Left forelimb (tissue), 1 donor: ENCODE results near the gene APLP1.
"Not testable (repeated sequence)": the region's sequence is repeated elsewhere in the genome, so short reads cannot be mapped to it uniquely, and the experiment has no call there.

ENCODE experiments used
- DNase-seq: peaks from one replicate; pipeline ENCODE4 v3.0.0-alpha.2; 2018; ENCODE audit warnings: low spot score

APLP1 gene

DNA sequence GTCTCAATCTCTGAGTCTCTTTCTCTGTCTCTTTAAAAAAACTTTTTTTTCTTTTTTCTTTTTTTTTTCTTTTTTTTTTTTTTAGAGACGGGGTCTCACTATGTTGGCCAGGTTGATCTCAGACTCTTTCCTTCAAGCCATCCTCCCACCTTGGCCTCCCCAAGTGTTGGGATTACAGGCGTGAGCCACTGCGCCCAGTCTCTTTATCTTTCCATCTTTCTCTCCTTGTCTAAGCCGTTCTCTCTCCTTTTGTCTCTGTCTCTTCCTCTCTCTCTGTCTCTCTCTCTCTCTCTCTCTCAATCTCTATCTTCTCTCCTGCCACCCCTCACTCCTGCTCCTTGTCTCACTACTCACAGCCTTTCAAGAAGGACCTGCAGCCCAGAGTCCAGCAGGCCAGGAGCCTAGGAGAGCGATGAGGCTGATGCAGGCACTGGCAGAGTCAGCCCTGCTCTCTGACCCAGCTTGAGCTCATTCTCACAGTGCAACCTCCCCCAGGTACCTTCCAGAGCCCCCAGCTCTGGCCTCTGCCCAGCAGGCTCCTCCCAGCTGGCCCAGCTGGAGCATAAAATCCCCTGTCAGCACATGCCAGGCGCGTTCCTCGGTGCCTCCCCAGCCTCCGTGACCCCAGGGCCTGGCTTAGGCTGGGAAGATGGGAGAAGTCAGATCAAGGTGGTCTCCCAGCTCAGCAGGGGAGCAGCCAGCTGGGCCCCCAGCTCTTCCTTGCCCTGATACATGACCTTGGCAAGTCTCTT, 16.2 kb upstream of the APLP1 start, which contains the start of gene NPHS1:
Gene NPHS1 (minus strand): TSS at position 476 of the 752 bp plus-strand sequence. CDS start 667 bp downstream, outside the sequence.
- no peak for DNase-seq

DNA sequence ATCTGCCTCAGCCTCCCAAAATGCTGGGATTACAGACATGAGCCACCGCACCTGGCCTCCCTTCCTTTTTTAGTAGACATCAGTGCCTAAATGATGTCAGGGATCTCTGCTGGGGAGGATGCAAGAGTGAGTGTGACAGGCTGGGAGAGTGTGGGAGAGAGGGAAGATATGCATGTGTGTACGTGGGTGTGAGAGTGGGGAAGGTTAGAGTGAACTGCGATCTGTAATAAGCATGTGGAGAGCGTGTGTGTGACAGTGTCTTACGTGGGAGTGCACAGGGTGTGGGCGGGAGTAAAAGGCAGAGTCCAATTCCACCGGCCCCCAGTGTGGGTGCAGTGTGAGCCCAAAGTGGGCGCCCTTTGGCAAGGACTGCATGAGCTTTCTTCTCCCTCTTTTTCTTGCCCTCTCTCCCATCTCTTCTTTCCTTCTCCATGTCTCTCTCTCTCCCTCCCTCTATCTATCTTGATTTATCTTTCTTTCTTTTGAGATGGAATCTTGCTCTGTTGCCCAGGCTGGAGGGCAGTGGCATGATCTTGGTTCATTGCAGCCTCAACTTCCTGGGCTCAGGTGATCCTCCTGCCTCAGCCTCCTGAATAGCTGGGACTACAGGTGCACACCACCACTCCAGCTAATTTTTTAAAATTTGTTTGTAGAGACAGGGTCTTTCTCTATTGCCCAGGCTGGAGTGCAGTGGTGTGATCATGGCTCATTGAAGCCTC, 15.2 kb upstream of the APLP1 start:
- DNase-seq: no peak

DNA sequence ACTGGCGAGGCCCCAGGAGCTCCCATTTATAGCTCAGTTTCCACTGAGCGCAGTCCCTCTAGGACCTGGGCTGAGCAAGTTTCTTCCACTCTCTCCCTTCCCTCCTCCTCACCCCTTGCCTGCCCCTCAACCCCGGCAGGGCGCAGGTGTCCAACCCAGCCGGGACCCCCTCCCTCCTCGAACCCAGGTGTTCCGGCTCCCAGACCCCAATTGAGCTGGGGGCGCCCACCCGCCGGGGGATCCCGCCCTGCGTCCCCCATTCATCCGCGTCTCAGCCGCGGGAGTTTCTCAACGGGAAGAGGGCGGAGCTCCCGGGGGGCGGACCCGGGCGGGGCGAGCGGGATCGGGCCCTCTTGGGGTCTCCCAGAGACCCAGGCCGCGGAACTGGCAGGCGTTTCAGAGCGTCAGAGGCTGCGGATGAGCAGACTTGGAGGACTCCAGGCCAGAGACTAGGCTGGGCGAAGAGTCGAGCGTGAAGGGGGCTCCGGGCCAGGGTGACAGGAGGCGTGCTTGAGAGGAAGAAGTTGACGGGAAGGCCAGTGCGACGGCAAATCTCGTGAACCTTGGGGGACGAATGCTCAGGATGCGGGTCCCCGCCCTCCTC, 11.7 kb upstream of the APLP1 start, which contains the start of gene KIRREL2:
Gene KIRREL2 (plus strand): TSS at position 366 of the 604 bp plus-strand sequence. CDS start 209 bp downstream, at position 575.
- no peak for DNase-seq

DNA sequence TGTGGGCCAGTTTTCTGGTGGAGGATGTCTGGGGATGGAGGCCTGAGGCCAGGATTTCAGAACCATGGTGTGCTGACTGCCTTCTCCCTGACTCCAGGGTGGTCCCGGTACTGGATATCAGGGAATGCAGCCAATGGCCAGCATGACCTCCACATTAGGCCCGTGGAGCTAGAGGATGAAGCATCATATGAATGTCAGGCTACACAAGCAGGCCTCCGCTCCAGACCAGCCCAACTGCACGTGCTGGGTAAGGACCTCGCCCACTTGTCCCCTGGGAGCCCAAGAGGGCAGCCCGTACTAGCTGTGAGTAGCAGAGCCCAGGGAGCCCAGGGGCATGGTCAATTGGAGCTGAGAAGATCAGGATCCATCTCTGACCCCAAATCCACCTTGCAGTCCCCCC, 10.1 kb upstream of the APLP1 start:
- no peak for DNase-seq

DNA sequence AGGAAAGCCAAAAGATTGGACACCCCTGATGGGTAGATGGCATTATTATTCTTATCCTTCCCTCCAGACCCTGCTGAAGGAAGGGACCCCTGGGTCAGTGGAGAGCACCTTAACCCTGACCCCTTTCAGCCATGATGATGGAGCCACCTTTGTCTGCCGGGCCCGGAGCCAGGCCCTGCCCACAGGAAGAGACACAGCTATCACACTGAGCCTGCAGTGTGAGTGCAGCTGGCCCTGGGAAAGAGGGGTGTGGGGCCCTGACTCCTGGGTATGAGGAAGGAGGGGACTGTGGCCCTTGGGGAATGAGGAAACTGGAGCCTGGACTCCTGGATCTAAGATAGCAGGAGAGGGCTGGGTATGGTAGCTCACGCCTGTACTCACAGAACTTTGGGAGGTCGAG, 9.0 kb upstream of the APLP1 start:
- no peak for DNase-seq

DNA sequence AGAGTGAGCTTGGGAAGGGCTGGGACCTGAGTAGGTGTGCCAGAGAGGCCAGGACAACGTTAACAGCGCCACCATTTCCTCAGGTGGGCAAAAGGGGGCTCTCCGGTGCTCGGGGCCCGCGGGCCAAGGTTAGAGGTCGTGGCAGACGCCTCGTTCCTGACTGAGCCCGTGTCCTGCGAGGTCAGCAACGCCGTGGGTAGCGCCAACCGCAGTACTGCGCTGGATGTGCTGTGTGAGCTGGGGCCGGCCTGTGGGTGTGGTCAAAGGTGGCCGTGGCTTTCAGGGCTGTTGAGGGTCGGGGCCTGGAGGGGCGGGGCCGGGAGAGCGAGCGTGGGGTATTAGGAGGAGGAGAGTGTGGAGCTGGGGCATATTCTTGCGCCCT, 7.9 kb upstream of the APLP1 start:
- no peak for DNase-seq

DNA sequence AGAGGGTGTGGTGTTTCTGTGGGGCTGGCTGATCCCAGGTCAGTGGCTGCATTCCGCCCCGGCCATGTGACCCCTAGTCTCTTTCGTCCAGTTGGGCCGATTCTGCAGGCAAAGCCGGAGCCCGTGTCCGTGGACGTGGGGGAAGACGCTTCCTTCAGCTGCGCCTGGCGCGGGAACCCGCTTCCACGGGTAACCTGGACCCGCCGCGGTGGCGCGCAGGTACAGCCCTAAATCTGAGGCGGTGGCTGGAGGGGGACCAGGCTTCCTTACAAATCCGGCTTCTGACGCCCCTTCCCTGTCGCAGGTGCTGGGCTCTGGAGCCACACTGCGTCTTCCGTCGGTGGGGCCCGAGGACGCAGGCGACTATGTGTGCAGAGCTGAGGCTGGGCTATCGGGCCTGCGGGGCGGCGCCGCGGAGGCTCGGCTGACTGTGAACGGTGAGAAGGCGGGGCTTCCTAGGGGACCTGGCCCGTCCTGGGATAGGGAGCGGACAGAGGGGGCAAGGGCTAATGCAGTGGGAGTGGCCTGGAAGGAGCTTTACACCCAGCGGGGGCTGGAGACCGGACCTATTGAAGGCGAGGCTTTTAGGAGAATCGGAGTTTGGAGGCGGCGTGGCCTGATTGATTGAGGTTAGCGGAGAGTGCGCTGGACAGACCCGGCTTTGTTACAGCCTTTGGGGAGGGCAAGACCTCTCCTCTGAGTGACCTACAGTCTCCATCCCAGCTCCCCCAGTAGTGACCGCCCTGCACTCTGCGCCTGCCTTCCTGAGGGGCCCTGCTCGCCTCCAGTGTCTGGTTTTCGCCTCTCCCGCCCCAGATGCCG, 7.3 kb upstream of the APLP1 start:
- DNase-seq: no peak

DNA sequence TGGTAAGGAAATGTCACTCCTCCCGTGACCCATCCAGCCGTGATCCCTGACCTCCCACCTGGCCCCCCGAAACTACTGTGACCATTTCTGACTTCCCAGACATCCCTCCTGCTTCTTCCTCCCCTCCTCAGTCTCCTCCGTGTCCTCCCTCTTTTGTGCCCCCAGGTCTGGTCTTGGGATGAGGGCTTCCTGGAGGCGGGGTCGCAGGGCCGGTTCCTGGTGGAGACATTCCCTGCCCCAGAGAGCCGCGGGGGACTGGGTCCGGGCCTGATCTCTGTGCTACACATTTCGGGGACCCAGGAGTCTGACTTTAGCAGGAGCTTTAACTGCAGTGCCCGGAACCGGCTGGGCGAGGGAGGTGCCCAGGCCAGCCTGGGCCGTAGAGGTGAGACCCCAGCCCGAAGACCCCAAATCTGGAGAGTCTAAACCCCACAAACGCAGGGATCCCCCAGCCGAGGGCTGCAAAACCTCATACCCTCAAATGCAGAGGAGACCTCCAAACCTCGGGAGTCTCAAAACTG, 6.7 kb upstream of the APLP1 start:
- DNase-seq: no peak

DNA sequence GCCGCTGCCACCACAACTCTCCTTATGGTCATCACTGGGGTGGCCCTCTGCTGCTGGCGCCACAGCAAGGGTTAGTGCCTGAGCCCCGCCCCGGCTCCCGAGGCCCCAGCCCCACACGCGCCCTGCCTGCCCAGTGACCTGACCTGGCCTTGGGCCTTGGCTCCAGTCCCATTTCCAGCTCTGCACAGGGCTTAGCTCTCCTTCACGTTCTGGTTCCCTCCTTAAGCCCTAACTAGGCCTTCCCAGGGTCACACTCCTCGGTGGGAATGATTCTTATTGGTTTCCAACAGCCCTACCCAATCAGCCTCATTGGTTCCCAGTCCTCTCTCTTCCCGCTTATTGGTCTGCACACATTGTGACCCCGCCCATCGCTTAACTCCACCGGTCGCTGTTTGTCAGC, 5.8 kb upstream of the APLP1 start:
- DNase-seq: no peak

DNA sequence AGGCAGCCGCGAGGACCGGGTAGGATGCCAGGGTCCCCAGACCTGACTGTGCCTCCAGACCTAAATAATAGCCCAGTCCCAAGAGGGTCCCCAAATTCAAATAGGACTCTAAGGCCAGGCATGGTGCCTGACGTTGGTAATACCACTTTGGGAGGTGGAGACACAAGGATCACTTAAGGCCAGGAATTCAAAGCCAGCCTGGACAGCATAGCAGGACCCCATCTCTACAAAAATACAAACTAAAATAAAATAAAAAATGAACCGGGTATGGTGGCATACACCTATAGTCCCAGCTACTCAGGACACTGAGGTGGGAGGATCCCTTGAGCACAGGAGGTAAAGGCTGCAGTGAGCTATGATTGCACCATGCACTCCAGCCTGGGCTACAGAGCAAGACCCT, 5.4 kb upstream of the APLP1 start:
- no peak for DNase-seq

DNA sequence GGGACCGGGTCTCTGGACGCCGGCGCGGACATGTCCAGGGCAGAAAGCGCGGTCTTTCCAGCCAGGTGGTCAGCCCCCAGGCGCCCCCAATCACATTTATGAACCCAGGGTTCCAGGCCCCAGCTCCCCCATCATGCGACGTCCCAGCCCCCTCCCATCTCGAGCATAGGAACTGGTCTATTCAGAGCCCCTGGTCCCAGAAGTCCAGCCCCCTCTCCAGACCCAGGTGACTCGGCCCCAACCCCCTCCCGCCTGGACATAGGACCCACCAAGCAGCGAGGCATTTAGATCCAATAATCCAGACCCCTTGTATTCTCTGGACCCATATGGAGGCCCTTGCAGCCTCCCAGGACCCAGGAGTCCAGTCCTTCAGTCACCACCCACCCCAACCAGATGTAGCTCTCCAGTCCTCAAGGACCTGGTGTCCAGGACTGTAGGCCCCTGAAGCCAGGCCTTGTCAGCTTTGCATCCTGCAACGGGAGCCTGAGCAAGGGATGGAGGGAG, 501 bp downstream of the APLP1 start:
- no peak for DNase-seq

DNA sequence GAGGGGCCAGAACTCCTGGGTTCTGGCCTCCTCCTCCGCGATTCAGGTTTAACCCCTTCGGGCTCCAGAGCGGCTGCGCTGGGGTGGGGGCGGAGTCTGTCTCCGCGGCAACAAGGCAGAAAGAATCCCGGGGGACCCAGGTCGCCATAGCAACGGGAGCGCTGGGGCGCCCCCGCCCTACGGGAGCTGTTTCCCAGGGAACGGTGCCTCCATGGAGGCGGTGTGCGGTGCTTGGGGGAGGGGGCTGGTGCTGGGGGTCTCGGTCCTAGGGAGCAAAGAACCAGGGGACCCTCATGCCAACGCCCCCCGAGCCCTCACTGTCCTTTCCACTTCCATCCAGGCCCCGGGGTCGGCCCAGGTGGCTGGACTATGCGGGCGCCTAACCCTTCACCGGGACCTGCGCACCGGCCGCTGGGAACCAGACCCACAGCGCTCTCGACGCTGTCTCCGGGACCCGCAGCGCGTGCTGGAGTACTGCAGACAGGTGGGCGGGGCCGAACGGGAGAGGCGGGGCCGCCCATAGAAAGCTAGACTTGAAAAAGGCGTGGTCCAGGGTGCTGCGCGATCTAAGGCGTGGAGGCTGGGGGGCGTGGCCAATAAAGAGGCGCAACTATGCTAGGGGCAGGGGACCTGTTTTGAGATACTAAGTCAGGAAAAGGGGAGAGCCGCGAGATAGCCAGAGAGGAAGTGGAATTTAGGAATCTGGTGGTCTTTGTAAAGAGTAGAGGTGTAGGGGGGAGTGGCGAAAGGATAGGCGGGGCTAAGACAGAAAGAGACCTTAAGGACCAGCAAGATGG, 1.2 kb downstream of the APLP1 start:
- no peak for DNase-seq

DNA sequence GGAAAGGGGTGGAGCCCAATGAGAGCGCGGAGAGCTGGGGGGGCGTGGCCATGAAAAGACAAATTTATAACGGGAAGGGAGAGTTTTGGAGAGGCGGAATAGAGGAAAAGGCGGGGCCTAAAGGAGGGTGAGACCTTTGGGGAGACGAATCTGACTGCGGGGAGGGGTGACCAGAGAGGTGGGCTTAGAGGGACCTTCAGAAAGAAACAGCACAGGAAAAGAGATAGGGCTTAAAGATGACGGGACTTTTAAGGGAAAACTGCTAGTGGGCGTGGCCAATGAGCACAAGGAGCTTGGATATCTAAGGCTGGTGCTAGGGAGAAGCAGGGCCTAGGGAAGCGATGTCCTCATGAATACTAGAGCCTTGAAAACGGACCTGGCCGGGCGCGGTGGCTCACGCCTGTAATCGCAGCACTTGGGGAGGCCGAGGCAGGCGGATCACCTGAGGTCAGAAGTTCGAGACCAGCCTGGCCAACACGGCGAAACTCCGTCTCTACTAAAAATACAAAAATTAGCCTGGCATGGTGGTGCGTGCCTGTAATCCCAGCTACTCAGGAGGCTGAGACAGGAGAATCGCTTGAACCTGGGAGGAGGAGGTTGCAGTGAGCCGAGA, 1.9 kb downstream of the APLP1 start:
- DNase-seq: not testable (repeated sequence)

DNA sequence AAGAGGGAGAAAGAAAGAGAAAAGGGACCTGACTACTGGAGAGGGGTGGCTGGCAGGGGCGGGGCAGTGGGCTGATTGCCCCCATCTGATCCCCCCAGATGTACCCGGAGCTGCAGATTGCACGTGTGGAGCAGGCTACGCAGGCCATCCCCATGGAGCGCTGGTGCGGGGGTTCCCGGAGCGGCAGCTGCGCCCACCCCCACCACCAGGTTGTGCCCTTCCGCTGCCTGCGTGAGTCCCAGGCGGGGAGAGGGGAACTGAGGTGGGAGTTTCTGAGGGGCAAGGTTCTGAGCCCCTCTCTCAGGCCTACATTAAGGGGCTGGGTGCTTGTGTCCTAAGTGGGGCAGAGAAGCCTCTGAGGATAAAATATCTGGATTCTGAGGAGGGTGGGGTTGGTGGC, 2.4 kb downstream of the APLP1 start:
- DNase-seq: no peak

DNA sequence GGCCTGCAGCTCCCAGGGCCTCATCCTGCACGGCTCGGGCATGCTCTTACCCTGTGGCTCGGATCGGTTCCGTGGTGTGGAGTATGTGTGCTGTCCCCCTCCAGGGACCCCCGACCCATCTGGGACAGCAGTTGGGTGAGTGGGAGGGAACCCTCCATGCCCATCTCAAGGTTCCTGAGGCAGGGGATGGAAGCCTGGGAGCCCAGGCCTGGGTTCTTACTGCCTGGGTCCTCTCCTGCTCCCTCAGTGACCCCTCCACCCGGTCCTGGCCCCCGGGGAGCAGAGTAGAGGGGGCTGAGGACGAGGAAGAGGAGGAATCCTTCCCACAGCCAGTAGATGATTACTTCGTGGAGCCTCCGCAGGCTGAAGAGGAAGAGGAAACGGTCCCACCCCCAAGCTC, 3.2 kb downstream of the APLP1 start:
- DNase-seq: no peak

DNA sequence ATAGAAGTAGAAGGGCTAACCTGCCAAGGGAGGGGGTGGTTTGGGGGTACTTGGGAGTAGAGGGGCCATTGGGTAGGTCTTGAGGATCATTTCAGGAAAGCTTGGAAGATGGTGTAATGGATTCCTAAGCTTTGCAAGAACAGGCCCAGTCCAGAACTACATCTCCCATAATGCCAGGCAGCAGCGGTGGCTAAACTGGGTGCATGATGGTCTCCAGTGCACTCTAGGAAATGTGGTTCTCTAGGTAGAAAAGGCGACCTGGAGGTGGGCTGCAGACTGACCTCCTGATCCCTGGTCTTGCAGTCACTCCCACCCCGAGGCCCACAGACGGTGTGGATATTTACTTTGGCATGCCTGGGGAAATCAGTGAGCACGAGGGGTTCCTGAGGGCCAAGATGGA, 3.8 kb downstream of the APLP1 start:
- DNase-seq: no peak

DNA sequence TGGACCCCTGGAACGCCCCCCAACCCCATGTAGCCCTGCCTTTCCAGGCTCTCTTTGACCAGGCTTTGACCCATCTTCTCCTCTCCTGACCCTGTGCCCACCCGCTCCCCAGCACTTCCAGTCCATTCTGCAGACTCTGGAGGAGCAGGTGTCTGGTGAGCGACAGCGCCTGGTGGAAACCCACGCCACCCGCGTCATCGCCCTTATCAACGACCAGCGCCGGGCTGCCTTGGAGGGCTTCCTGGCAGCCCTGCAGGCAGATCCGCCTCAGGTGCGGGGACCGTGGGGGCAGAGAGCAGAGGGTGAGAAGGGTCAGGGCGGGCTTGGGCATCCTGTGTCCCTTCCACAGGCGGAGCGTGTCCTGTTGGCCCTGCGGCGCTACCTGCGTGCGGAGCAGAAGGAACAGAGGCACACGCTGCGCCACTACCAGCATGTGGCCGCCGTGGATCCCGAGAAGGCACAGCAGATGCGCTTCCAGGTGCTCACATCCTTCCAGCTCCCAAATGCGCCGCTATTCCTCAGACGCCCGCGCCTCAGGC, 6.1 kb downstream of the APLP1 start:
- DNase-seq: no peak

DNA sequence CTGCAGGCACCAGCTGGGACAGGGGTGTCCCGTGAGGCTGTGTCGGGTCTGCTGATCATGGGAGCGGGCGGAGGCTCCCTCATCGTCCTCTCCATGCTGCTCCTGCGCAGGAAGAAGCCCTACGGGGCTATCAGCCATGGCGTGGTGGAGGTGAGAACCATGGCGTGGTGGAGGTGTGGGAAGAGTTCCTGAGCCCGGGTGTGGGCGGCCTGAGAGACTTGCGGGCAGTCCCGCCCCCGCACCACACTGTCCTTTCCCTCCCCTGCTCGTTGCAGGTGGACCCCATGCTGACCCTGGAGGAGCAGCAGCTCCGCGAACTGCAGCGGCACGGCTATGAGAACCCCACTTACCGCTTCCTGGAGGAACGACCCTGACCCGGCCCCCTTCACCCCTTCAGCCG, 10.7 kb downstream of the APLP1 start:
- no peak for DNase-seq

DNA sequence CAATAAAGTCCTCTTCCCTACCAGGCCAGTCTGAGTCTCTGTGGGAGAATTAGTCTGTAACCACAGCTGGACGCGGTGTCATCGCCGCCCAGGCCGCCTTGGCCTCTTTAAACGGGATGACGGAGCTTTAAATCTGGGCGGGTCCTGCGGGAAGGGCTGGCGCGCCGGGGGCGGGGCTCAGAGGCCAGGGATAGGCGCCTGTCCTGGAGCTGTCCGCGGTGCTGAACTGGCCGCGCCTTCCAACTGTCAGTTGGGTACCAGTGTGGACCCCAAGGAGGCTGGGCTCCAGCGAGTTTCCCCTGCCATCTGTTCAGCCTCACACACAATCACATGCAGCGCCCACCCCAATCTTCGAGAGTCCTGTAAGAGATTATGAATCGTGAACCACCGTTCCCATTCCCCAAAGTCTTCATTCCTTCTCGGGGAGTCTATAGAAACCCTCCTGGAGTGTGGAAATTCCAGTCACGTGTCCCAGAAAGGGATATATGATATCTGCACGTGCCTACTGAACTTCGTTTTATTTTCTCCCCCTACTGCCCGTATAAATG, 11.5 kb downstream of the APLP1 start:
- DNase-seq: peak; percentile 91
